Epithelial cell of esophagus (primary cell): ENCODE data around the gene SPHK1.
A peak's percentile ranks its signal among the peaks of the same experiment; 100 is the strongest.

Experiments
- DNase-seq: peaks from one replicate; pipeline ENCODE4 v3.0.0; 2010; ENCODE audit warnings: low read depth
- H3K4me3 ChIP-seq: 2 replicates; pipeline ENCODE4 v1.5.1; 2011; ENCODE audit warnings: mild to moderate bottlenecking, low read length, control low read depth
- CTCF ChIP-seq: IDR thresholded peaks from 2 replicates; pipeline ENCODE4 v1.5.1; 2011; ENCODE audit warnings: low read depth, mild to moderate bottlenecking, low read length, control low read depth, inconsistent platforms; ENCODE audit not compliant: insufficient read depth; ENCODE audit errors: missing control alignments

Gene SPHK1

GRCh38 chr17:76395980-76396379, 11.6 kb downstream of the SPHK1 start:
- no peak for TF ChIP-seq CTCF
- no peak for DNase-seq
- H3K4me3 ChIP-seq, result no peak overlapping the region

- H3K4me3 ChIP-seq, result no peak overlapping the region
- no peak for DNase-seq
- no peak for TF ChIP-seq CTCF
These were observed 12.8 kb downstream of the SPHK1 start for GRCh38 chr17:76397184-76397583.

GRCh38 chr17:76397687-76398522, 13.5 kb downstream of the SPHK1 start:
- peak; percentile 88 for DNase-seq
- no peak overlapping the region for H3K4me3 ChIP-seq

GRCh38 chr17:76398523-76399174, 14.2 kb downstream of the SPHK1 start:
- H3K4me3 ChIP-seq, result no peak overlapping the region
- no peak for DNase-seq
- no peak for TF ChIP-seq CTCF

More at GRCh38 chr17:76397687-76398522, 13.5 kb downstream of the SPHK1 start:
- TF ChIP-seq CTCF, result peak; percentile 98

- TF ChIP-seq CTCF, result no peak
- DNase-seq, result no peak
- no peak overlapping the region for H3K4me3 ChIP-seq
These were observed 15.1 kb downstream of the SPHK1 start for GRCh38 chr17:76399175-76400172.

- no peak for DNase-seq
- H3K4me3 ChIP-seq, result no peak overlapping the region
- TF ChIP-seq CTCF, result no peak
These were observed 18.3 kb downstream of the SPHK1 start for GRCh38 chr17:76402711-76403110.
